Measurements from ENCODE around the gene ADRM1. TPM values are rescaled to one million over a fixed set of nuclear protein-coding genes. Genes with fewer than 3 reads are reported as not detected.

Gene ADRM1
- total RNA-seq, 1 donor from 2014 or later: 32.9 TPM

- DNase-seq: no peak
These were observed 21.4 kb upstream of the ADRM1 start for GRCh38 chr20:62281161-62281933.

- DNase-seq: no peak
These were observed 20.7 kb upstream of the ADRM1 start for GRCh38 chr20:62282103-62282502.

GRCh38 chr20:62282877-62283503 is 19.8 kb upstream of the ADRM1 start:
- DNase-seq: no peak

GRCh38 chr20:62284448-62284847 is 18.3 kb upstream of the ADRM1 start:
- DNase-seq: no peak

DNA sequence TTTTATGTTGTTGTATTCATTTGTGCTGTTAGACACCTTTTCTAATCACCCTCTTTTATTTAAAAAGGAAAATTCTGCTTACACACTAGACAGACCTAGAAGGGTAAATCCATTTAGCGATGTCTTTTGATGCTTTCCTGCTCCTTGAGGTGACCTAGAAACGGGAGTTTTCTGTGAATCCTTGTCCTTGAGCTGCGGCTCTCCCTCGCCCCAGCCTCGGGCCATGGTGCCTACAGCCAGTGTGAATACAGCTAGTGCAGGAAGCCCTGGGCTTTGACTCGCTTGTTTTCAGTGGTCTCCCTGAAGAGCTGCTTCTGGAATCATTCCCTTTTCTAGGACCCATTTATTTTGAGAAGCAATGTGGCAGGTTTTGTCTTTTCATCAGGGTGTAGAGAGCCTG is 17.6 kb upstream of the ADRM1 start:
- DNase-seq: no peak

- DNase-seq: no peak
These were observed 17.1 kb upstream of the ADRM1 start for GRCh38 chr20:62285722-62286121.

GRCh38 chr20:62286493-62287064 is 16.2 kb upstream of the ADRM1 start:
- no peak for DNase-seq

GRCh38 chr20:62287129-62287528 is 15.7 kb upstream of the ADRM1 start:
- no peak for DNase-seq

- DNase-seq: no peak
These were observed 14.8 kb upstream of the ADRM1 start for GRCh38 chr20:62287759-62288534.

DNA sequence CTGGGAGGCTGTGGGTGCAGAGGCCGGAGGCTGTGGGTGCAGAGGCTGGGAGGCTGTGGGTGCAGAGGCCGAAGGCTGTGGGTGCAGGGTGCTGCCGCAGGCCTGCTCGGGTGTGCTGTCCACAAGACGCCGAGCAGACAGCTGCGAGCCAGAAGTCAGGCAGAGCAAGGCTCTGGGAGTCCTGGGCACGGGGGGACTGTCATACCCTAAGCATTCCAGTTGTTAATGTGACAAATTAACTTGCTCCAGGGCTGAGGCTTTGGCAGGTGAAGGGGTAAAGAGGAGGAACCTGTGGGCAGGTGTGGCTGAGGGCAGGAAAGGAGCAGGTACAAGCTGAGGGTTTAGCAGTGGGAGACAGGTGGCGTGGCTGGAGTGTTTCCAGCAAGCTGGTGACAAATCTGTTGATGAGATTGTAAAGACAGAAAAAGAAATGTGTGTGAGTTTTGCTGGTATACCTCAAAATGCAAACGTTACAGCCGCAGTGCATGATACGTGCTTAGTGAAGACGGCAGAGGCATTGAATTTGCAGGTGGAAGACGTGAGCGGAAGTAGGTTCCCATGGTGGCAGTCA is 14.2 kb upstream of the ADRM1 start:
- DNase-seq: no peak

- no peak for DNase-seq
These were observed 13.7 kb upstream of the ADRM1 start for GRCh38 chr20:62289131-62289530.

- DNase-seq: no peak
These were observed 12.9 kb upstream of the ADRM1 start for GRCh38 chr20:62289898-62290297.

DNA sequence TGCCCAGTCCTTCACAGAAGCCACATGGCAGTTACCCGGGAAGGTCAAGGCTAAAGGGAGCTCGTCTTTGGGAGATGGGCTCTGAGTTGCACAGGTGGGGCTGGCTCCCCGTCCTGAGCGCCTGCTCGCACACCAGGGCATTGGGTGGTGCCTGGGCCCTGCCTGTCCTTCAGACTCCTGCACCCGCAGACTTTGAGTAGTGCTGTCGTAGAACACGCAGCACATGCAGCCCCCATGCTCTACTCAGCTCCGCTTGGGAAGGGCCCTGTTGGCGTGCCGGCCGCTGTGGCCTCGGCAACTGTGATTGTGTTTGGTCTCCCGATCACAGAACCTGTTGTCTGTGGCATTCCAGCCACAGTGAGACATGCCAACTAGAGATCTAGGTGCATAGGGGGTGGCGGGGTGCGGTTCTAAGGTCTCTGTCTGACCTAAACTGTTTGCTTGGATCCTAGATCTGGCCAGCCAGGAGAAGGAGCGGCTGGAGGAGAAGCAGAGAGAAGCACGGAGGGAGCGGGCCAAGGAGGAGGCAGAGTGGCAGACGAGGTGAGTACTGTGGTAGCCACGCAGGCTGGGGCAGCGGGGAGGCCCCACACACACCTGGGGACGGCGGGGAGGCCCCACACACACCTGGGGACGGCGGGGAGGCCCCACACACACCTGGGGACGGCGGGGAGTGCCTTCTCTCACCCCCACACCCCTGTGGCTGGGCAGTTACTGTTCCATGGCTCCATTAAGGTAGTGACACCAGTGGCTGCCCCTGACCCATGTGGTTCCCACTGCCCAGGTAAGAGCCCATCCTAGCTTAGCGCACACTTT is 11.3 kb upstream of the ADRM1 start:
- DNase-seq: no peak

- no peak for DNase-seq
These were observed 10.7 kb upstream of the ADRM1 start for GRCh38 chr20:62292108-62292507.

DNA sequence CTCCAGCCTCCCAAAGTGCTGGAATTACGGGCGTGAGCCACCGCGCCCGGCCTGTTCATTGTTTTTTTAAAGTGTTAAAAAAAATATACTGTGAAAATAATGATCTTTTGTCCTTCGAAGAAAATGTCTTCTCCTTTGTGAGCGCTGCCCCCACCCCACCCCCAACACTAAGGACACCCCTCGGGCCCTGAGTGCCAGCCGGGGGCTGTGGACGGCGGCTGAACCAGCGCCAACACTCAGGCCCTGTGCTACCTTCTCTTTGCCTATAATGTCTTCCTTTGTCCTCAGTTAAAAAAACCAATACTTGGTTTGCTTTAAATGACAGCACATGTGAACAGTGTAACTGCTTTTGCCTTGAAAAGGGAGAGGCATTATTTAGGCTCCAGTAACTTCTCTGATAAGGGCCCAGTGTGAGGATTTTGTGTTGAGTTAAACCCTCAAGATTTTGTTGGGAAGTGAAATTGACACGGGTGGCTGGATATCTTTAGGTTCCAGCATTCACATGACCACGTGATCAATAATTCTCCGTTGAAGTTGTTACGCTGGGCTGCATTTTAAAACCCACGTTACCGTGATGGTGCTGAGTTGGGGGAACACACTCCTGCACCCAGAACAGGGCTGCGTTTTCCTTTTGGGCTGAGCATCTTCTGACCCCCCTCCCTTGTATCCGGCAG is 9.5 kb upstream of the ADRM1 start:
- no peak for DNase-seq

GRCh38 chr20:62293946-62294345 is 8.9 kb upstream of the ADRM1 start:
- DNase-seq: no peak

DNA sequence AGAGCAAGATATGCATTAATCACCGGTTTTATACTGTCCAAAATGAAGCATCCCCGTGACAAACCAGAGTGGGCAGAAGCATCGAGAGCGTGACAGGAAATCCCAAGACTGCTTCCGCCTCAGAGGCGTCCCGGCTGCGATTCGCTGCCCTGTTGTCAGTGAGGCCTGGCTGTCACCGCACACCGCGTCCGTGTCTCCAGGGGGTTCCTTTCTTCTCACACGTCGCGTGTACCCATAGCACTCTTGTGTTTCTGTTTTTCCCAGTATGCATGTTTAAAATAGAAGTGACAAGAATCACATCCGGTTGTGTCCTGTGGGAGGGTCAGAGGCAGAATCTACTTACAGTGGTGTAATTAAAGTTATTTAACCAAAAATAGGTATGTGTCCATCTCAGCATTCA is 8.3 kb upstream of the ADRM1 start:
- DNase-seq: no peak

DNA sequence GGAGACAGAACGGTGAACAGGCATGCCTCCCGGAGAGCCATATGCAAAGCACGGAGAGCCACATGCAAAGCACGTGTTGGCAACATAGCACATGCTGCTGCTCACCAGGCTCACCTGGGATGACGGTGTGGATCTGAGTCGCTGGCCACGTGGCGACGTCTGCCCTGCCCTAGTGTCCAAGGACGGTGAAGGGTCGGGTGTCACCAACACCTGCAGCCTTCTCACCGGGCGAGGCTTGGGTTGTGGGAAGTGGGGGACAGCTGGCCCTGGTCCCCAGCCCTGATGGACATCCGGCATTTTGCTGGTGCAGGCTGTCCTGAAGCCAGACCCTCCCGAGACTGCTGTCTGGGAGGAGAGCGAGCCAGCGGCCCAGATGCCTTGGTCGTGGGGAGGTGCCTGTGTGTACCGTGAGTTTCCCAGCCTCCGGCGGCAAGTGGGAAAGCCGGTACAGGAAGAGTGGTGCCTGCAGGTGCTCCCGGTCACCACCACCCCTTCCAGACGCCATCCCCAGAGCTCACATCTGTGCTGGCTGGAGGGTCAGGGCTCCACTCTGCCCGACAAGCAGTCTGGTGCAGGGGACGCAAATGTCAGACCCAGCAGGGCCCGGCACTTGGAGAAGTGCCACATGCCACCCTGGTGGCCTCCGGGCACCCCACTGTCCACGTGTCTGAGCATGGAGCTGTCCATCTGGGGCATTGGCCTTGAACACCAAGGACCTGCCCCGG is 5.9 kb upstream of the ADRM1 start:
- DNase-seq: no peak

GRCh38 chr20:62297449-62298227 is 5.2 kb upstream of the ADRM1 start:
- no peak for DNase-seq
